ENCODE data around the gene SBK2. TPM values are rescaled to one million over a fixed set of nuclear protein-coding genes. Genes with fewer than 3 reads are reported as not detected.
A peak's percentile ranks its signal among the peaks of the same experiment; 100 is the strongest.

The SBK2 gene
- total RNA-seq, 1 experiment from 2014 or later = 5.2 TPM

GRCh38 chr19:55485439-55486011, 51.4 kb downstream of the SBK2 start:
- Mint-ChIP-seq H3K36me3 (no peaks in the 10 kb centered on the region), H3K27ac (peak overlapping the region; percentile 87), H3K27me3 (ENCODE audit: low read depth) (no peaks in the 10 kb centered on the region), H3K9me3 (no peaks in the 10 kb centered on the region), H3K4me3 (peak overlapping the region; percentile 82), H3K4me1 (peaks cover 20% of the 10 kb centered on the region)
- ATAC-seq = no peak
- ChIA-PET CTCF (interaction anchor here (1.0 to 13.5 kb wide), 5 partner anchors 9 to 147 kb away, joined by 3 to 96 read pairs (median 4); partner anchors contain the start of gene ISOC2), POLR2A (interaction anchor here (0.5 to 1.3 kb wide), 5 partner anchors 9 to 162 kb away, joined by 3 to 11 read pairs (median 3); partner anchors contain the start of gene ZNF628)
- TF ChIP-seq NFATC4 (CRISPR knock-in tag; IDR thresholded peaks at IDR 0.05) (no peak), FOXP4 (CRISPR knock-in tag; IDR thresholded peaks at IDR 0.05) (0 out of 2 replicates have a peak, but pooled peaks have one; percentile 29), ZNF263 (CRISPR knock-in tag; IDR thresholded peaks at IDR 0.05; ENCODE audit: low read depth) (no peak)
- no peak for DNase-seq (ENCODE audit: low spot score)

GRCh38 chr19:55484593-55485438, 52.1 kb downstream of the SBK2 start, which contains the start of gene NAT14:
NAT14 (plus strand) TSS chr19:55485188; CDS start chr19:55485709, 521 bp downstream.
- ChIA-PET CTCF (interaction anchor here (0.7 to 13.5 kb wide), 9 partner anchors 10 to 596 kb away, joined by 3 to 96 read pairs (median 4); partner anchors contain the start of genes FIZ1, ISOC2 and U2AF2), POLR2A (interaction anchor here (0.5 to 1.3 kb wide), 5 partner anchors 8 to 163 kb away, joined by 3 to 11 read pairs (median 3); partner anchors contain the start of gene ZNF628)
- H3K9me3 Mint-ChIP-seq = no peaks in the 10 kb centered on the region
- TF ChIP-seq CTCF (IDR thresholded peaks at IDR 0.05) (no peak), NFYB (CRISPR knock-in tag; conservative IDR thresholded peaks at IDR 0.05; ENCODE audit: low read depth) (no peak), CREM (CRISPR knock-in tag; IDR thresholded peaks at IDR 0.05) (peak; percentile 94), SP1 (CRISPR knock-in tag; conservative IDR thresholded peaks at IDR 0.05) (peak; percentile 53; the same call in 1 of the 2 replicates), FOXK1 (CRISPR knock-in tag; IDR thresholded peaks at IDR 0.05) (0 out of 2 replicates have a peak, but pooled peaks have one; percentile 10), KAT7 (CRISPR knock-in tag; IDR thresholded peaks at IDR 0.05; ENCODE audit: borderline replicate concordance) (peak; percentile 55; the same call in 1 of the 2 replicates), MAX (CRISPR knock-in tag; IDR thresholded peaks at IDR 0.05) (peak; percentile 59; the same call in 1 of the 2 replicates), PRDM15 (CRISPR knock-in tag; IDR thresholded peaks at IDR 0.05) (no peak), TEAD1 (CRISPR knock-in tag; IDR thresholded peaks at IDR 0.05) (no peak), ZNF416 (CRISPR knock-in tag; IDR thresholded peaks at IDR 0.05) (peak; percentile 73; the same call in 1 of the 2 replicates), ARID4B (CRISPR knock-in tag; IDR thresholded peaks at IDR 0.05; ENCODE audit: borderline replicate concordance) (0 out of 2 replicates have a peak, but pooled peaks have one; percentile 68), GABPB1 (CRISPR knock-in tag; IDR thresholded peaks at IDR 0.05) (peak; percentile 76; the same call in 1 of the 2 replicates), EMX1 (CRISPR knock-in tag; IDR thresholded peaks at IDR 0.05) (peak; percentile 83; the same call in 1 of the 2 replicates), JUN (CRISPR knock-in tag; IDR thresholded peaks at IDR 0.05) (0 out of 2 replicates have a peak, but pooled peaks have one; percentile 50), ZNF219 (CRISPR knock-in tag; IDR thresholded peaks at IDR 0.05; ENCODE audit: borderline replicate concordance) (no peak), CREB1 (CRISPR knock-in tag; IDR thresholded peaks at IDR 0.05) (0 out of 2 replicates have a peak, but pooled peaks have one; percentile 45)

More at GRCh38 chr19:55484593-55485438, 52.1 kb downstream of the SBK2 start, which contains the start of gene NAT14:
- Mint-ChIP-seq H3K27me3 (ENCODE audit: low read depth) (no peaks in the 10 kb centered on the region), H3K4me1 (peaks cover 23% of the 10 kb centered on the region), H3K4me3 (peak within 1 kb of the TSS; percentile 82), H3K36me3 (no peaks in the 10 kb centered on the region), H3K27ac (peak within 1 kb of the TSS; percentile 87)
- DNase-seq (ENCODE audit: low spot score) (peak; percentile 89), ATAC-seq (peak; percentile 58)
